Endothelial cell of umbilical vein (primary cell): ENCODE results near the gene FRMD4A. TPM values are rescaled to one million over a fixed set of nuclear protein-coding genes. Genes with fewer than 3 reads are reported as not detected.

Experiments
- BruUV-seq: library from RNA; stranded (reverse); fragments of 400-500 nt; replicated peaks from 2 replicates; lab custom pipeline; 2021; lab: Mats Ljungman, UMichigan
- CTCF ChIA-PET: fragments of 300-600, 350-600 bp; sonication (Branson Sonifier 250); formaldehyde crosslinking; loops from one replicate; lab custom pipeline; 2021; ENCODE audit warnings: antibody characterized with exemption, inconsistent platforms; lab: Charles Lee
- POLR2A ChIA-PET: fragments of 300-600, 350-600 bp; sonication (Branson Sonifier 250); formaldehyde crosslinking; loops from one replicate; lab custom pipeline; 2021; ENCODE audit warnings: antibody characterized with exemption, inconsistent platforms; lab: Charles Lee
- DNase-seq: peaks from one replicate; pipeline ENCODE4 v3.0.0-alpha.2; 2011; ENCODE audit warnings: low read depth, low spot score
- FAIRE-seq: peaks from 2 replicates; lab custom pipeline; 2011; peaks lifted over from hg19 to GRCh38; lab: Jason Lieb, UNC
- H2AFZ ChIP-seq: 2 replicates; pipeline ENCODE4 v1.6.0; 2012; ENCODE audit warnings: low read depth, low read length, control low read depth, inconsistent platforms
- H3K27ac ChIP-seq: 2 replicates; pipeline ENCODE4 v1.5.1; 2011; ENCODE audit warnings: low read depth, mild to moderate bottlenecking, control low read depth, low read length, moderate library complexity; ENCODE audit not compliant: insufficient read depth
- H3K27me3 ChIP-seq, 2 experiments: 2 replicates each; pipeline versions ENCODE4 v1.6.0 to v1.6.1; 2011; ENCODE audit warnings: low read length in 2 of 2, mixed read lengths in 1 of 2; ENCODE audit not compliant: control insufficient read depth in 2 of 2, insufficient read depth in 2 of 2
- H3K36me3 ChIP-seq, 2 experiments: 2 replicates in 1 of 2; 3 replicates in 1 of 2; pipeline ENCODE4 v1.5.1; 2011; ENCODE audit warnings: low read length in 2 of 2, mild to moderate bottlenecking in 1 of 2, moderate library complexity in 1 of 2; ENCODE audit not compliant: control insufficient read depth in 2 of 2, insufficient read depth in 2 of 2; ENCODE audit errors: extremely low read depth in 1 of 2
- H3K4me1 ChIP-seq: 3 replicates; pipeline ENCODE4 v1.5.1; 2011; ENCODE audit warnings: mild to moderate bottlenecking, low read length; ENCODE audit not compliant: control insufficient read depth, insufficient read depth; ENCODE audit errors: extremely low read depth
- H3K4me2 ChIP-seq: 2 replicates; pipeline ENCODE4 v1.6.1; 2011; ENCODE audit warnings: low read length, control low read depth, mixed read lengths; ENCODE audit not compliant: insufficient read depth
- H3K4me3 ChIP-seq, 3 experiments: fragments of 200-600 bp in 1 of 3; sonication (generic), shearing (Covaris generic) in 1 of 3; replicated peaks in 1 of 3; 2 replicates each; pipeline ENCODE4 v1.5.1; 2011 to 2016; ENCODE audit warnings: control low read depth in 3 of 3, low read length in 3 of 3, mild to moderate bottlenecking in 2 of 3, inconsistent platforms in 1 of 3, low read depth in 1 of 3, moderate library complexity in 1 of 3; ENCODE audit not compliant: insufficient read depth in 1 of 3
- H3K79me2 ChIP-seq: 2 replicates; pipeline ENCODE4 v1.6.0; 2012; ENCODE audit warnings: low read length, inconsistent platforms; ENCODE audit not compliant: control insufficient read depth, insufficient read depth
- H3K9ac ChIP-seq: replicated peaks from 2 replicates; pipeline ENCODE3; 2011; ENCODE audit warnings: low read length, control low read depth; ENCODE audit not compliant: insufficient read depth; ENCODE audit errors: extremely low read depth
- H3K9me1 ChIP-seq: replicated peaks from 3 replicates; pipeline ENCODE4 v1.6.0; 2011; ENCODE audit warnings: mild to moderate bottlenecking, low read length; ENCODE audit not compliant: control insufficient read depth, insufficient read depth; ENCODE audit errors: extremely low read depth
- H3K9me3 ChIP-seq: replicated peaks from 2 replicates; pipeline ENCODE4 v1.5.1; 2012; ENCODE audit warnings: low read length, inconsistent platforms; ENCODE audit not compliant: control insufficient read depth, insufficient read depth
- H4K20me1 ChIP-seq: replicated peaks from 2 replicates; pipeline ENCODE3; 2011; ENCODE audit warnings: mild to moderate bottlenecking, low read length; ENCODE audit not compliant: control insufficient read depth, insufficient read depth; ENCODE audit errors: extremely low read depth
- CTCF ChIP-seq, 2 donors: IDR thresholded peaks; 1 replicate in 1 of 2; 2 replicates in 1 of 2; pipeline ENCODE4 v1.5.1; 2011; ENCODE audit warnings: low read length in 2 of 2, mild to moderate bottlenecking in 2 of 2, moderate library complexity in 2 of 2, control low read depth in 1 of 2, inconsistent platforms in 1 of 2, low read depth in 1 of 2; ENCODE audit not compliant: insufficient read depth in 1 of 2; ENCODE audit errors: extremely low read depth in 1 of 2
- EZH2 ChIP-seq: IDR thresholded peaks from 2 replicates; pipeline ENCODE4 v1.6.1; 2012; ENCODE audit warnings: borderline replicate concordance, low read depth, mild to moderate bottlenecking, moderate library complexity, low read length, inconsistent platforms; ENCODE audit not compliant: severe bottlenecking
- FOS ChIP-seq: IDR thresholded peaks from 2 replicates; pipeline ENCODE4 v1.6.1; 2011; ENCODE audit warnings: mild to moderate bottlenecking, low read length, moderate library complexity, borderline replicate concordance; ENCODE audit not compliant: insufficient read depth
- GATA2 ChIP-seq: IDR thresholded peaks from 2 replicates; pipeline ENCODE4 v1.7.0; 2011; ENCODE audit warnings: low read depth, mild to moderate bottlenecking, moderate library complexity, mixed read lengths, low read length; ENCODE audit not compliant: insufficient read length, insufficient read depth
- JUN ChIP-seq: IDR thresholded peaks from 2 replicates; pipeline ENCODE4 v1.6.1; 2011; ENCODE audit warnings: borderline replicate concordance, low read depth; ENCODE audit not compliant: insufficient read length, insufficient read depth
- MYC ChIP-seq: IDR thresholded peaks from one replicate; pipeline ENCODE4 v1.6.1; 2011; ENCODE audit warnings: mild to moderate bottlenecking, low read depth, low read length
- POLR2A ChIP-seq: IDR thresholded peaks from 2 replicates; pipeline ENCODE4 v1.6.1; 2012; ENCODE audit warnings: low read depth, mild to moderate bottlenecking, control low read depth, low read length
- POLR2AphosphoS5 ChIP-seq: IDR thresholded peaks from 2 replicates; pipeline ENCODE4 v1.6.1; 2012; ENCODE audit warnings: low read depth, mild to moderate bottlenecking, control low read depth, low read length, moderate library complexity; ENCODE audit not compliant: insufficient read depth
- dilution Hi-C: fragments of 300-500 bp; cut with MboI; formaldehyde crosslinking; loops from one replicate; pipeline ENCODE4 v1.15.0; 2019; ENCODE audit warnings: low sequenced_read_pairs; ENCODE audit not compliant: extremely low pct_ligation_motif_present
- intact Hi-C: fragments of 100-400 bp; cut with micrococcal nuclease; formaldehyde crosslinking; loops from one replicate; pipeline ENCODE4 v1.10.0; 2022
- polyA plus RNA-seq, 4 experiments: library from polyadenylated mRNA; depleted of rRNA in 3 of 4; stranded (reverse) in 3 of 4; unstranded in 1 of 4; fragments of >200 nt; gene quantifications; 2 replicates each; pipeline versions ENCODE4 v1.2.1 to v1.2.3, GENCODE V29; 2011 to 2012; ENCODE audit warnings: missing spikeins in 1 of 4
- total RNA-seq: library from RNA; stranded (reverse); gene quantifications from 2 replicates; pipeline ENCODE4 v1.2.3, GENCODE V29; 2021
- TF ChIP-seq, protein P1 (sequence below): IDR thresholded peaks from 2 replicates; pipeline ENCODE4 v1.6.1; 2011; ENCODE audit not compliant: insufficient read depth, insufficient read length

The FRMD4A gene
- total and polyA plus RNA-seq, 2 donors (not counting 3 experiments of a cell fraction or from before 2014, with no cell fraction given), result 123 to 148 TPM

- H3K9ac ChIP-seq, result no peak overlapping the region
- intact Hi-C loops, result no loop called here
- H3K4me1 ChIP-seq, result peaks cover 43% of the 10 kb centered on the region
- H3K27ac ChIP-seq, result no peak overlapping the region
- DNase-seq (no peak), FAIRE-seq (no peak)
- H3K9me1 ChIP-seq, result no peaks in the 10 kb centered on the region
- H3K27me3 ChIP-seq, result no peaks in the 10 kb centered on the region
- H3K4me2 ChIP-seq, result no peak overlapping the region
- dilution Hi-C loops, result no loop called here
- H3K79me2 ChIP-seq, result peaks cover 76% of the 10 kb centered on the region
- no peak overlapping the region for H2AFZ ChIP-seq
- BruUV-seq, result no TSS peak
- H3K4me3 ChIP-seq, result no peak overlapping the region
- TF ChIP-seq JUN, result no peak
- TF ChIP-seq FOS, result no peak
- no peak for TF ChIP-seq POLR2A
- no peaks in the 10 kb centered on the region for H3K9me3 ChIP-seq
- H3K36me3 ChIP-seq, result peaks cover 0 to 11% of the 10 kb centered on the region in 2 experiments
- no peaks in the 10 kb centered on the region for H4K20me1 ChIP-seq
- ChIA-PET CTCF (no interaction called here), POLR2A (no interaction called here)
These were observed 557.7 kb downstream of the FRMD4A start for GRCh38 chr10:13773043-13773442.

- no peak overlapping the region for H3K4me2 ChIP-seq
- TF ChIP-seq CTCF (IDR thresholded peaks at IDR 0.05; ENCODE audit: extremely low read depth in 1 of 2, insufficient read depth in 1 of 2, low read depth in 1 of 2, low read length in 2 of 2) (no peak), POLR2AphosphoS5 (no peak), JUN (no peak), GATA2 (no peak), MYC (no peak), EZH2 (no peak), FOS (no peak), POLR2A (no peak)
- TF ChIP-seq, protein P1, sequence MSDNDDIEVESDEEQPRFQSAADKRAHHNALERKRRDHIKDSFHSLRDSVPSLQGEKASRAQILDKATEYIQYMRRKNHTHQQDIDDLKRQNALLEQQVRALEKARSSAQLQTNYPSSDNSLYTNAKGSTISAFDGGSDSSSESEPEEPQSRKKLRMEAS, result no peak
These were observed 558.7 kb downstream of the FRMD4A start for GRCh38 chr10:13771992-13772391.

More at GRCh38 chr10:13771992-13772391, 558.7 kb downstream of the FRMD4A start:
- peaks cover 34% of the 10 kb centered on the region for H3K4me1 ChIP-seq
- CTCF ChIA-PET, result interaction anchor here (1.0 to 1.5 kb wide), 3 partner anchors 9 to 15 kb away, joined by 3 to 5 read pairs (median 5); no protein-coding TSS in a partner anchor
- H3K27me3 ChIP-seq, result no peaks in the 10 kb centered on the region
- POLR2A ChIA-PET, result no interaction called here
- no peak overlapping the region for H2AFZ ChIP-seq
- DNase-seq (no peak), FAIRE-seq (no peak)
- intact Hi-C loops, result no loop called here
- H3K4me3 ChIP-seq, result no peak overlapping the region
- no peaks in the 10 kb centered on the region for H3K9me1 ChIP-seq
- H3K9me3 ChIP-seq, result no peaks in the 10 kb centered on the region
- H4K20me1 ChIP-seq, result no peaks in the 10 kb centered on the region
- H3K27ac ChIP-seq, result no peak overlapping the region
- H3K9ac ChIP-seq, result no peak overlapping the region
- BruUV-seq, result no TSS peak
- dilution Hi-C loops, result no loop called here
- H3K79me2 ChIP-seq, result peaks cover 81% of the 10 kb centered on the region
- H3K36me3 ChIP-seq, result peaks cover 0 to 11% of the 10 kb centered on the region in 2 experiments
